WTC11 (cell line): ENCODE measurements around the gene HIP1.

Experiments used
- ATF3 ChIP-seq: sonication (generic); formaldehyde crosslinking; conservative IDR thresholded peaks from 2 replicates; pipeline ENCODE4 v1.8.1; 2022; ENCODE audit warnings: mild to moderate bottlenecking, missing genetic modification reagents
- CTCF ChIP-seq: fragments of 200-600 bp; IDR thresholded peaks from 2 replicates; pipeline ENCODE4 v1.8.0; 2022; ENCODE audit warnings: antibody characterized with exemption
- ESRRA ChIP-seq: sonication (generic); formaldehyde crosslinking; IDR thresholded peaks from 2 replicates; pipeline ENCODE4 v1.8.1; 2022; ENCODE audit warnings: mild to moderate bottlenecking, missing genetic modification reagents, borderline replicate concordance
- FOXK1 ChIP-seq: sonication (generic); formaldehyde crosslinking; IDR thresholded peaks from 2 replicates; pipeline ENCODE4 v1.8.0; 2022; ENCODE audit warnings: mild to moderate bottlenecking, moderate library complexity, missing genetic modification reagents
- MAX ChIP-seq: sonication (generic); formaldehyde crosslinking; IDR thresholded peaks from 2 replicates; pipeline ENCODE4 v1.8.0; 2022; ENCODE audit warnings: mild to moderate bottlenecking, missing genetic modification reagents
- ZBTB21 ChIP-seq: sonication (generic); formaldehyde crosslinking; IDR thresholded peaks from 2 replicates; pipeline ENCODE4 v1.8.1; 2023; ENCODE audit warnings: mild to moderate bottlenecking, missing genetic modification reagents, borderline replicate concordance
- ZMAT4 ChIP-seq: fragments of 250-450 bp; sonication (Bioruptor Pico); IDR thresholded peaks from 2 replicates; pipeline ENCODE4 v1.9.0; 2021; ENCODE audit warnings: mild to moderate bottlenecking
- ZNF138 ChIP-seq: sonication (generic); formaldehyde crosslinking; conservative IDR thresholded peaks from 2 replicates; pipeline ENCODE4 v1.8.1; 2022; ENCODE audit warnings: mild to moderate bottlenecking, moderate library complexity, missing genetic modification reagents
- ZNF281 ChIP-seq: sonication (generic); formaldehyde crosslinking; IDR thresholded peaks from 2 replicates; pipeline ENCODE4 v1.8.0; 2023; ENCODE audit warnings: mild to moderate bottlenecking, missing genetic modification reagents

- TF ChIP-seq ZNF281 (CRISPR knock-in tag) = no peak
- no peak for TF ChIP-seq MAX (CRISPR knock-in tag)
- TF ChIP-seq CTCF = no peak
- no peak for TF ChIP-seq ESRRA
- TF ChIP-seq ZMAT4 = no peak
- TF ChIP-seq FOXK1 (CRISPR knock-in tag) = no peak
- no peak for TF ChIP-seq ATF3
- TF ChIP-seq ZNF138 (CRISPR knock-in tag) = no peak
- TF ChIP-seq ZBTB21 = no peak
These were observed 119.1 kb downstream of the HIP1 start for GRCh38 chr7:75619636-75620035.
